GM12864 (cell line): ENCODE measurements around the gene BARD1.
"Not testable (repeated sequence)": the region's sequence is repeated elsewhere in the genome, so short reads cannot be mapped to it uniquely, and the experiment has no call there.

ENCODE experiments used
- DNase-seq: peaks from one replicate; pipeline ENCODE4 v3.0.0-alpha.2; 2011; ENCODE audit warnings: low read depth
- H3K4me3 ChIP-seq: 2 replicates; pipeline ENCODE4 v1.5.1; 2011; ENCODE audit warnings: mild to moderate bottlenecking, low read depth, low read length, control low read depth
- CTCF ChIP-seq: IDR thresholded peaks from 2 replicates; pipeline ENCODE4 v1.5.1; 2011; ENCODE audit warnings: low read depth, mild to moderate bottlenecking, moderate library complexity, low read length, control low read depth, inconsistent platforms; ENCODE audit errors: missing control alignments

Gene BARD1

DNA sequence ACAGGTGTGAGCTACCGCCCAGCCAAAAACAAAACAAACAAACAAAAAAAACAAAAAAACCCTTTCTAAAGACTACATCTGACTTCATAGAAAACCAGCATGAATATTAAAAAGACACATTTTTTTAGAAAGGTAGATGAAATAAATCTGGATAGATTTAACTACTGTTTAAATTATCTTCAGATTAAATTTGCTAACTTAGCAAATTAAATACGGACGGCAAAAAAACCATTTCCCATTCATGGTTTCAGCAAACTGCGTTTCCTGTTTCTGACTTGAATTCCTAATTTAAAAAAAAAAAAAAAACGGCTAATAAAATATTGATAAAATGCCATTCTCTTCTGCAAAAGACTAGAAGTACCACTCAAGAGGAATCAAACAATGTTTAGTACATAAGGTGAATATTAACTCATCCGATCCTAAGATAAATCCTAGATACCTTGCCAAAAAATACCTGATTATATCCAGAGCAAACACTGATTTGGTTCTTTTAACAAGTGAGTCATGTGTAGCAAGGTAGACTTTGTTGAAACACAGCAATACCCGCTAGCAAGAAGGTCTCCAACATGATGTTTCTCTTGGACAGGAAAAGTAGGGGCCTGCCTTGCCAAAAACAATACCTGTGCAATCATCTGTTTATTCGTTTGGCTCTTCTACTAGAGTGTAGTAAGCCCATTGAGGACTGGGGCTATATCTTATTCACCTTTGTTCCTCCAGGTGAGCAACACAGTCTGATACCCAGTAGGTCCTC, 96.2 kb downstream of the BARD1 start:
- H3K4me3 ChIP-seq = no peak overlapping the region
- TF ChIP-seq CTCF = no peak
- DNase-seq = no peak

DNA sequence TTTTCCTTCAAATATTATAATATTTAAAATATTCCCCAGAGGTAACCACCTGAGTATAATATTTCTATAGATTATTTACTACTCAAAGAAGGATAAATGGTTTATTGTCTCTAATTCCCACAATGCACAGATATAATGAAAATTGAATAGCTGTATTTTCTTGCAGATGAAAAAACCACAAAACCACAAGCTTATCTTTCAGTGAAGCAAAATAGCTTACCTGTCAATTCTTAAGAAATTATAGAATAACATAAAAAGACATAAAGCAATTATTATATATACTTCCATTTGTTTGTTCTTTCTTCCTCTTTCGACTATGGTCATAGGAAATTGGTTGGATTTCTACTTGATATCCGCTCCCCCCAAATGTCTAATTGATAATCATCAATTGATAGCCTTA, 98.8 kb downstream of the BARD1 start:
- TF ChIP-seq CTCF = no peak
- no peak overlapping the region for H3K4me3 ChIP-seq
- no peak for DNase-seq

- DNase-seq = no peak
- no peak for TF ChIP-seq CTCF
- no peak overlapping the region for H3K4me3 ChIP-seq
Observed at GRCh38 chr2:214706986-214707385, 102.5 kb downstream of the BARD1 start.

- DNase-seq = no peak
- no peak overlapping the region for H3K4me3 ChIP-seq
- TF ChIP-seq CTCF = no peak
Observed at GRCh38 chr2:214699236-214699635, 110.2 kb downstream of the BARD1 start.

GRCh38 chr2:214696681-214697080, 112.8 kb downstream of the BARD1 start:
- TF ChIP-seq CTCF = no peak
- no peak overlapping the region for H3K4me3 ChIP-seq
- DNase-seq = no peak

DNA sequence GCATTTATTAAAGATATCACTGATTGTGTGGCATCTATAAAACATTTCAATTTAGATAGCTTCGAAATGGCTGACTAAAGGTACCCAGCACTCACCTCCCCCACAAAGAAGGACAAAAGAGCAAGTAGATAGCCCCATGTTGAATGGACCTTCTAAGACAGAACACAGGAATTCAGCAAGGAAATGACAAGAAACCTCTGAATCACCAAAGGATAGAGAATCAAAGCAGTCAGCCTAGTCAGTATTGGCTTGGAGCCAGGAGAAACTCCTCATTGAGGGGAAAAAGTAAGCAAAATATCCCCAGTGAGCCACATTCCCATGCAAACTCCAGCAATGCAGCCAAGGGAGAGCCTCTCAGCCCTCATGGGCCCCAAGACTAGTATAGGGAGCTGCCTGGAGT, 113.7 kb downstream of the BARD1 start:
- no peak overlapping the region for H3K4me3 ChIP-seq
- no peak for TF ChIP-seq CTCF
- no peak for DNase-seq

- not testable (repeated sequence) for DNase-seq
- H3K4me3 ChIP-seq = peak overlapping the region; percentile 34
Observed at GRCh38 chr2:214683557-214683956, 125.9 kb downstream of the BARD1 start.
